KOPT-K1 (cell line): ENCODE results near the gene PLXDC2.

Experiments used
- H3K27ac ChIP-seq: fragments of 200-600 bp; sonication (generic); 2 replicates; pipeline ENCODE4 v1.5.1; 2016; ENCODE audit warnings: antibody characterized with exemption, mild to moderate bottlenecking, low read depth, low read length; ENCODE audit not compliant: poor library complexity, severe bottlenecking
- H3K36me3 ChIP-seq: fragments of 200-600 bp; sonication (generic); 2 replicates; pipeline ENCODE4 v1.5.1; 2017; ENCODE audit warnings: antibody characterized with exemption, mild to moderate bottlenecking, low read length, moderate library complexity; ENCODE audit not compliant: insufficient read depth
- H3K9me3 ChIP-seq: fragments of 200-600 bp; sonication (generic); 2 replicates; pipeline ENCODE4 v1.5.1; 2017; ENCODE audit warnings: antibody characterized with exemption, low read length, mild to moderate bottlenecking; ENCODE audit not compliant: insufficient read depth, poor library complexity, severe bottlenecking

PLXDC2 gene

GRCh38 chr10:19862811-19863515, 46.7 kb downstream of the PLXDC2 start:
- Histone ChIP-seq H3K9me3 (no peaks in the 10 kb centered on the region), H3K36me3 (no peaks in the 10 kb centered on the region), H3K27ac (no peak overlapping the region)

GRCh38 chr10:19865676-19866075, 49.4 kb downstream of the PLXDC2 start:
- no peaks in the 10 kb centered on the region for H3K36me3 ChIP-seq
- H3K27ac ChIP-seq: no peak overlapping the region
- no peaks in the 10 kb centered on the region for H3K9me3 ChIP-seq

- no peaks in the 10 kb centered on the region for H3K36me3 ChIP-seq
- H3K27ac ChIP-seq: no peak overlapping the region
- no peaks in the 10 kb centered on the region for H3K9me3 ChIP-seq
Measured at GRCh38 chr10:19869370-19869769, 53.1 kb downstream of the PLXDC2 start.

GRCh38 chr10:19872504-19873271, 56.5 kb downstream of the PLXDC2 start:
- Histone ChIP-seq H3K36me3 (no peaks in the 10 kb centered on the region), H3K27ac (no peak overlapping the region), H3K9me3 (no peaks in the 10 kb centered on the region)

GRCh38 chr10:19874190-19874589, 58.0 kb downstream of the PLXDC2 start:
- Histone ChIP-seq H3K9me3 (no peaks in the 10 kb centered on the region), H3K27ac (no peak overlapping the region), H3K36me3 (no peaks in the 10 kb centered on the region)

GRCh38 chr10:19874791-19875190, 58.6 kb downstream of the PLXDC2 start:
- H3K9me3 ChIP-seq: no peaks in the 10 kb centered on the region
- no peak overlapping the region for H3K27ac ChIP-seq
- H3K36me3 ChIP-seq: no peaks in the 10 kb centered on the region

- Histone ChIP-seq H3K9me3 (no peaks in the 10 kb centered on the region), H3K27ac (no peak overlapping the region), H3K36me3 (no peaks in the 10 kb centered on the region)
Measured at GRCh38 chr10:19876570-19876969, 60.3 kb downstream of the PLXDC2 start.

GRCh38 chr10:19877466-19878255, 61.4 kb downstream of the PLXDC2 start:
- no peaks in the 10 kb centered on the region for H3K9me3 ChIP-seq
- H3K27ac ChIP-seq: no peak overlapping the region
- no peaks in the 10 kb centered on the region for H3K36me3 ChIP-seq

- Histone ChIP-seq H3K36me3 (no peaks in the 10 kb centered on the region), H3K27ac (no peak overlapping the region), H3K9me3 (no peaks in the 10 kb centered on the region)
Measured at GRCh38 chr10:19882621-19883020, 66.4 kb downstream of the PLXDC2 start.

- Histone ChIP-seq H3K36me3 (no peaks in the 10 kb centered on the region), H3K9me3 (no peaks in the 10 kb centered on the region), H3K27ac (no peak overlapping the region)
Measured at GRCh38 chr10:19888061-19888660, 71.9 kb downstream of the PLXDC2 start.

GRCh38 chr10:19889256-19889655, 73.0 kb downstream of the PLXDC2 start:
- Histone ChIP-seq H3K9me3 (no peaks in the 10 kb centered on the region), H3K36me3 (no peaks in the 10 kb centered on the region), H3K27ac (no peak overlapping the region)

GRCh38 chr10:19891429-19891828, 75.2 kb downstream of the PLXDC2 start:
- H3K9me3 ChIP-seq: no peaks in the 10 kb centered on the region
- H3K27ac ChIP-seq: no peak overlapping the region
- no peaks in the 10 kb centered on the region for H3K36me3 ChIP-seq

GRCh38 chr10:19892270-19892669, 76.0 kb downstream of the PLXDC2 start:
- H3K27ac ChIP-seq: no peak overlapping the region
- H3K36me3 ChIP-seq: no peaks in the 10 kb centered on the region
- H3K9me3 ChIP-seq: no peaks in the 10 kb centered on the region

- no peaks in the 10 kb centered on the region for H3K9me3 ChIP-seq
- no peaks in the 10 kb centered on the region for H3K36me3 ChIP-seq
- H3K27ac ChIP-seq: no peak overlapping the region
Measured at GRCh38 chr10:19892677-19893076, 76.4 kb downstream of the PLXDC2 start.

- Histone ChIP-seq H3K27ac (no peak overlapping the region), H3K9me3 (no peaks in the 10 kb centered on the region), H3K36me3 (no peaks in the 10 kb centered on the region)
Measured at GRCh38 chr10:19895500-19895899, 79.3 kb downstream of the PLXDC2 start.
